Peyer's patch (tissue), 4 donors: ENCODE data around the gene DAZ3.
"Not testable (repeated sequence)": the region's sequence is repeated elsewhere in the genome, so short reads cannot be mapped to it uniquely, and the experiment has no call there.

Experiments
- CTCF ChIP-seq, 6 experiments: fragments of 450-650 bp in 4 of 6; fragments of 200-600 bp in 2 of 6; sonication (generic) in 1 of 6; IDR thresholded peaks; one replicate each; pipeline ENCODE4 v1.5.1; 2017 to 2019; ENCODE audit warnings: antibody characterized with exemption in 6 of 6, mild to moderate bottlenecking in 3 of 6, moderate library complexity in 1 of 6
- POLR2A ChIP-seq, 2 donors: fragments of 450-650 bp; IDR thresholded peaks; one replicate each; pipeline ENCODE4 v1.5.1; 2017; ENCODE audit warnings: antibody characterized with exemption in 2 of 2, mild to moderate bottlenecking in 2 of 2, moderate library complexity in 2 of 2

GRCh38 chrY:24813293-24813692, at the start of gene DAZ3:
- not testable (repeated sequence) for TF ChIP-seq CTCF, POLR2A (IDR thresholded peaks at IDR 0.05)
